ENCODE measurements around the gene TBX18.

TBX18 gene

DNA sequence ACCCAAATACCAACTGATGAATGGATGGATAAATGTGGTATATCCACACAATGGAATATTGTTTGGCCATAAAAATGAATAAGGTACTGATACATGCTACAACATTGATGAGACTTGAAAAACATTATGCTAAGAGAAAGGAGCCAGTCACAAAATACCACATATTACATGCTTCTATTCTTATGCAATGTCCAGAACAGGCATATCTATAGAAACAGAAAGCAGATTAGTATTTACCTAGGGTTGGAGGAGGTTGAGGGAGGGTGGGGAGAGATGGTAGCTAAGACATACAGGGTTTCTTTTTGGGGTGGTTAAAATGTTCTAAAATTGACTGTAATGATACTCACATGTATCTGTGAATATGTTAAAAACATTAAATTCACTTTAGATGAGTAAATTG lies 24.8 kb upstream of the TBX18 start:
- no peak overlapping the region for H3K4me3 ChIP-seq (ENCODE audit: low read depth, low read length)
- H3K4me1 ChIP-seq (ENCODE audit: control insufficient read depth, insufficient read depth, low read length, unreplicated experiment) = peaks cover 23% of the 10 kb centered on the region
- H3K36me3 ChIP-seq (ENCODE audit: insufficient read depth, low read length) = no peaks in the 10 kb centered on the region
- no peaks in the 10 kb centered on the region for H3K27me3 ChIP-seq (ENCODE audit: insufficient read depth, low read length)
- H2AFZ ChIP-seq (ENCODE audit: low read length, unreplicated experiment) = no peak overlapping the region
- H3K27ac ChIP-seq (ENCODE audit: low read depth, low read length) = no peak overlapping the region
- H3K79me2 ChIP-seq (ENCODE audit: control insufficient read depth, insufficient read depth, low read length, unreplicated experiment) = no peaks in the 10 kb centered on the region

- no peaks in the 10 kb centered on the region for H3K79me2 ChIP-seq (ENCODE audit: control insufficient read depth, insufficient read depth, low read length, unreplicated experiment)
- H2AFZ ChIP-seq (ENCODE audit: low read length, unreplicated experiment) = no peak overlapping the region
- no peaks in the 10 kb centered on the region for H3K27me3 ChIP-seq (ENCODE audit: insufficient read depth, low read length)
- H3K4me1 ChIP-seq (ENCODE audit: control insufficient read depth, insufficient read depth, low read length, unreplicated experiment) = peaks cover 23% of the 10 kb centered on the region
- H3K27ac ChIP-seq (ENCODE audit: low read depth, low read length) = no peak overlapping the region
- H3K4me3 ChIP-seq (ENCODE audit: low read depth, low read length) = no peak overlapping the region
- H3K36me3 ChIP-seq (ENCODE audit: insufficient read depth, low read length) = no peaks in the 10 kb centered on the region
Measured at GRCh38 chr6:84788689-84789088, 24.3 kb upstream of the TBX18 start.

- Histone ChIP-seq H3K4me3 (ENCODE audit: low read depth, low read length) (no peak overlapping the region), H2AFZ (ENCODE audit: low read length, unreplicated experiment) (no peak overlapping the region), H3K36me3 (ENCODE audit: insufficient read depth, low read length) (no peaks in the 10 kb centered on the region), H3K27me3 (ENCODE audit: insufficient read depth, low read length) (no peaks in the 10 kb centered on the region), H3K27ac (ENCODE audit: low read depth, low read length) (no peak overlapping the region), H3K4me1 (ENCODE audit: control insufficient read depth, insufficient read depth, low read length, unreplicated experiment) (peaks cover 11% of the 10 kb centered on the region), H3K79me2 (ENCODE audit: control insufficient read depth, insufficient read depth, low read length, unreplicated experiment) (no peaks in the 10 kb centered on the region)
Measured at GRCh38 chr6:84785671-84786070, 21.3 kb upstream of the TBX18 start.

DNA sequence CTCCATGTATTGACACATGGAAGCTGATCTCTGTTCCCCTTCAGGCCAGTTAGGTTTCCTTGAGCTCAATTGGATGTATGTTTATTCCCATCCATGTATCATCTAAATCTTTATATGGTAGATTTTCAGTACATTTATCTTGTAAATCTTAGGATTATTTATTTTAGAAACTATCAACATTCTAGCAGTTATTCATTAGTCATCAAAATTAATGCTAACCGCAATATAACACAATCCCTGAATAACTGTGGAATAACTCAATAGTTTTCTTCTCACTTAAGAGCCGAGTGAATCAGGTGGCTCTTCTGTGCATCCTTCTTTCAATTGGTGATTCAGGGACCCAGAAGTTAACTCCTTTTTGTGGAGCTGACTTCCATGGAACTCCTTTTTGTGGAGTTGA lies 15.5 kb upstream of the TBX18 start:
- Histone ChIP-seq H3K27ac (ENCODE audit: low read depth, low read length) (no peak overlapping the region), H3K4me3 (ENCODE audit: low read depth, low read length) (no peak overlapping the region), H3K79me2 (ENCODE audit: control insufficient read depth, insufficient read depth, low read length, unreplicated experiment) (no peaks in the 10 kb centered on the region), H2AFZ (ENCODE audit: low read length, unreplicated experiment) (no peak overlapping the region), H3K36me3 (ENCODE audit: insufficient read depth, low read length) (no peaks in the 10 kb centered on the region), H3K27me3 (ENCODE audit: insufficient read depth, low read length) (no peaks in the 10 kb centered on the region), H3K4me1 (ENCODE audit: control insufficient read depth, insufficient read depth, low read length, unreplicated experiment) (peaks cover 13% of the 10 kb centered on the region)

GRCh38 chr6:84779380-84779779 lies 15.0 kb upstream of the TBX18 start:
- no peaks in the 10 kb centered on the region for H3K36me3 ChIP-seq (ENCODE audit: insufficient read depth, low read length)
- H3K27ac ChIP-seq (ENCODE audit: low read depth, low read length) = no peak overlapping the region
- no peak overlapping the region for H2AFZ ChIP-seq (ENCODE audit: low read length, unreplicated experiment)
- peaks cover 13% of the 10 kb centered on the region for H3K4me1 ChIP-seq (ENCODE audit: control insufficient read depth, insufficient read depth, low read length, unreplicated experiment)
- H3K79me2 ChIP-seq (ENCODE audit: control insufficient read depth, insufficient read depth, low read length, unreplicated experiment) = no peaks in the 10 kb centered on the region
- H3K4me3 ChIP-seq (ENCODE audit: low read depth, low read length) = no peak overlapping the region
- H3K27me3 ChIP-seq (ENCODE audit: insufficient read depth, low read length) = no peaks in the 10 kb centered on the region

- H3K27me3 ChIP-seq (ENCODE audit: insufficient read depth, low read length) = no peaks in the 10 kb centered on the region
- peaks cover 13% of the 10 kb centered on the region for H3K4me1 ChIP-seq (ENCODE audit: control insufficient read depth, insufficient read depth, low read length, unreplicated experiment)
- no peaks in the 10 kb centered on the region for H3K36me3 ChIP-seq (ENCODE audit: insufficient read depth, low read length)
- H3K27ac ChIP-seq (ENCODE audit: low read depth, low read length) = no peak overlapping the region
- no peak overlapping the region for H2AFZ ChIP-seq (ENCODE audit: low read length, unreplicated experiment)
- H3K79me2 ChIP-seq (ENCODE audit: control insufficient read depth, insufficient read depth, low read length, unreplicated experiment) = no peaks in the 10 kb centered on the region
- H3K4me3 ChIP-seq (ENCODE audit: low read depth, low read length) = no peak overlapping the region
Measured at GRCh38 chr6:84777888-84778287, 13.5 kb upstream of the TBX18 start.

GRCh38 chr6:84776392-84776791 lies 12.0 kb upstream of the TBX18 start:
- H3K4me3 ChIP-seq (ENCODE audit: low read depth, low read length) = no peak overlapping the region
- no peaks in the 10 kb centered on the region for H3K36me3 ChIP-seq (ENCODE audit: insufficient read depth, low read length)
- H3K27ac ChIP-seq (ENCODE audit: low read depth, low read length) = no peak overlapping the region
- no peaks in the 10 kb centered on the region for H3K79me2 ChIP-seq (ENCODE audit: control insufficient read depth, insufficient read depth, low read length, unreplicated experiment)
- peaks cover 9% of the 10 kb centered on the region; the same call in 1 of the 2 replicates for H3K27me3 ChIP-seq (ENCODE audit: insufficient read depth, low read length)
- H3K4me1 ChIP-seq (ENCODE audit: control insufficient read depth, insufficient read depth, low read length, unreplicated experiment) = peaks cover 13% of the 10 kb centered on the region
- H2AFZ ChIP-seq (ENCODE audit: low read length, unreplicated experiment) = no peak overlapping the region

- H3K36me3 ChIP-seq (ENCODE audit: insufficient read depth, low read length) = no peaks in the 10 kb centered on the region
- no peaks in the 10 kb centered on the region for H3K79me2 ChIP-seq (ENCODE audit: control insufficient read depth, insufficient read depth, low read length, unreplicated experiment)
- H3K4me3 ChIP-seq (ENCODE audit: low read depth, low read length) = no peak overlapping the region
- peaks cover 10% of the 10 kb centered on the region; the same call in 1 of the 2 replicates for H3K27me3 ChIP-seq (ENCODE audit: insufficient read depth, low read length)
- no peak overlapping the region for H3K27ac ChIP-seq (ENCODE audit: low read depth, low read length)
- no peak overlapping the region for H2AFZ ChIP-seq (ENCODE audit: low read length, unreplicated experiment)
- peaks cover 13% of the 10 kb centered on the region for H3K4me1 ChIP-seq (ENCODE audit: control insufficient read depth, insufficient read depth, low read length, unreplicated experiment)
Measured at GRCh38 chr6:84775751-84776150, 11.4 kb upstream of the TBX18 start.

DNA sequence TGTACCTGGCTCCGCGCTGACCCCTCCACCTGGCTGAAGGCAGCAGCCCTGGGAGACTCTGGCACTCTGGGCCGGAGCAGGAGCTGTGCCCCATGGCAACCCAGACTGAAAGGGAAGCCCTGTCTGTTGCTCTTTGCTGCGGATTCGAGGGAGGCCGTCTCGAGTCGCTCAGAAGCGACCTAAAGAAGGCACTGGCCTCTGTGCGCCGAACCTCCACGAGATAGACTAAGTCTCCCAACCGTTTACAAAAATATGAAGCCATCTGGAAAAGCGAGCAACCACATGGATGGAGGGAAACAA lies 10.5 kb upstream of the TBX18 start:
- peaks cover 10% of the 10 kb centered on the region; the same call in 1 of the 2 replicates for H3K27me3 ChIP-seq (ENCODE audit: insufficient read depth, low read length)
- H3K36me3 ChIP-seq (ENCODE audit: insufficient read depth, low read length) = no peaks in the 10 kb centered on the region
- no peak overlapping the region for H3K27ac ChIP-seq (ENCODE audit: low read depth, low read length)
- H2AFZ ChIP-seq (ENCODE audit: low read length, unreplicated experiment) = peak overlapping the region; percentile 56
- H3K79me2 ChIP-seq (ENCODE audit: control insufficient read depth, insufficient read depth, low read length, unreplicated experiment) = no peaks in the 10 kb centered on the region
- H3K4me3 ChIP-seq (ENCODE audit: low read depth, low read length) = peak overlapping the region; percentile 81
- H3K4me1 ChIP-seq (ENCODE audit: control insufficient read depth, insufficient read depth, low read length, unreplicated experiment) = peaks cover 13% of the 10 kb centered on the region

GRCh38 chr6:84774157-84774984 lies 10.0 kb upstream of the TBX18 start:
- H3K27me3 ChIP-seq (ENCODE audit: insufficient read depth, low read length) = peaks cover 10% of the 10 kb centered on the region; the same call in 1 of the 2 replicates
- H3K27ac ChIP-seq (ENCODE audit: low read depth, low read length) = peak overlapping the region; percentile 52
- peaks cover 13% of the 10 kb centered on the region for H3K4me1 ChIP-seq (ENCODE audit: control insufficient read depth, insufficient read depth, low read length, unreplicated experiment)
- H3K79me2 ChIP-seq (ENCODE audit: control insufficient read depth, insufficient read depth, low read length, unreplicated experiment) = no peaks in the 10 kb centered on the region
- peak overlapping the region; percentile 84 for H2AFZ ChIP-seq (ENCODE audit: low read length, unreplicated experiment)
- no peaks in the 10 kb centered on the region for H3K36me3 ChIP-seq (ENCODE audit: insufficient read depth, low read length)
- H3K4me3 ChIP-seq (ENCODE audit: low read depth, low read length) = peak overlapping the region; percentile 81

DNA sequence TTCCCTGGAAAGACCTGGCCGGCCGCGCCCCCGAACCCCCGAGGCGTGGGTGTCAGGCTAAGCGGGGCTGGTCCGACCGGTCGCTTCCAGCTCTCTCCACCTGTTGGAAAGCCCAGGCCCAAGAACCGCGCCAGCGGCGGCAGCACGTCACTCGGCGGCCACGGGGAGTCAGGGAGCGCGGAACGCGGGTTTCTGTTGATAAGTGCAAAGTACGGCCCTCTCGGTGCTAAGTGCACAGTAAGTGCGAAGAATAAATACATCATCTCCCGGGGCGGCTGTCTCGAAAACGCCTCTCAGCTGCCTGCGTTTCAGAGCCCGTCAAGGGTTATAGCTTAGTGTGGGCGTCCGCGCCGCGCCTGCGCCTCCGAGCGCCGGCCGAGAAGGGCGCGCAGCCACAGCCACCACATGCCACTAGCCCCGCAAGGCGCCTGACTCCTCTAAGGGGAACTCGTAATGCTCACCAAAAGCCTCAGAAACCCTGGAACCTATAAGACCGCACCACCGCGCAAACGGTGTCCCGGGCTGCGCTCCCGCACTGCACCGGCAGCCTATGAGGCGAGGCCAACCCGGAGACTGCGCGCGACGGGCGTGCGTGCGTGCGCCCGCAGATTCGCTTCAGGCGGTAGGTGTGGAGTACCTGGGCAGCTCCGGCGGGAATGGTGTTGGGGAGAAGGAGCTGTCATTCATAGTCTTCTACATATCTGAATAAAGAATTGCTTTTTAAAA lies 9.2 kb upstream of the TBX18 start:
- Histone ChIP-seq H2AFZ (ENCODE audit: low read length, unreplicated experiment) (peak overlapping the region; percentile 84), H3K27ac (ENCODE audit: low read depth, low read length) (peak overlapping the region; percentile 52; the same call in 1 of the 2 replicates)

More for the DNA sequence above, 9.2 kb upstream of the TBX18 start:
- Histone ChIP-seq H3K27me3 (ENCODE audit: insufficient read depth, low read length) (peaks cover 10% of the 10 kb centered on the region; the same call in 1 of the 2 replicates), H3K79me2 (ENCODE audit: control insufficient read depth, insufficient read depth, low read length, unreplicated experiment) (no peaks in the 10 kb centered on the region), H3K36me3 (ENCODE audit: insufficient read depth, low read length) (no peaks in the 10 kb centered on the region), H3K4me3 (ENCODE audit: low read depth, low read length) (peak overlapping the region; percentile 81), H3K4me1 (ENCODE audit: control insufficient read depth, insufficient read depth, low read length, unreplicated experiment) (peaks cover 13% of the 10 kb centered on the region)
